DOHH2 (cell line): ENCODE data around the gene MAPKAPK2.

Experiments used
- H3F3A ChIP-seq: fragments of 200-600 bp; sonication (generic), shearing (Covaris generic); 2 replicates; pipeline ENCODE4 v1.6.0; 2016; ENCODE audit warnings: antibody characterized with exemption, mild to moderate bottlenecking; ENCODE audit not compliant: control insufficient read depth, insufficient read depth
- H3K27ac ChIP-seq: fragments of 200-600 bp; sonication (generic); 2 replicates; pipeline ENCODE4 v1.5.1; 2014; ENCODE audit warnings: low read depth, mild to moderate bottlenecking, low read length, moderate library complexity
- H3K27me3 ChIP-seq: fragments of 200-600 bp; sonication (generic); 2 replicates; pipeline ENCODE4 v1.6.1; 2014; ENCODE audit warnings: mild to moderate bottlenecking, low read length, mixed read lengths; ENCODE audit not compliant: control insufficient read depth
- H3K36me3 ChIP-seq: fragments of 200-600 bp; sonication (generic); 2 replicates; pipeline ENCODE4 v1.6.1; 2014; ENCODE audit warnings: mild to moderate bottlenecking, low read length, moderate library complexity, mixed read lengths; ENCODE audit not compliant: control insufficient read depth
- H3K4me1 ChIP-seq: fragments of 200-600 bp; sonication (generic); 2 replicates; pipeline ENCODE4 v1.6.1; 2014; ENCODE audit warnings: mild to moderate bottlenecking, low read length, mixed read lengths; ENCODE audit not compliant: control insufficient read depth
- H3K4me2 ChIP-seq: fragments of 200-600 bp; sonication (generic); 2 replicates; pipeline ENCODE4 v1.6.0; 2014; ENCODE audit warnings: mild to moderate bottlenecking, low read length, moderate library complexity
- H3K4me3 ChIP-seq: fragments of 200-600 bp; sonication (generic); 2 replicates; pipeline ENCODE4 v1.5.1; 2014; ENCODE audit warnings: mild to moderate bottlenecking, low read length, mixed read lengths
- H3K79me2 ChIP-seq: fragments of 200-600 bp; sonication (generic); 2 replicates; pipeline ENCODE4 v1.6.1; 2014; ENCODE audit warnings: mild to moderate bottlenecking, low read length, mixed read lengths; ENCODE audit not compliant: control insufficient read depth
- H3K9me2 ChIP-seq: fragments of 200-600 bp; sonication (generic); replicated peaks from 2 replicates; pipeline ENCODE4 v1.6.1; 2014; ENCODE audit warnings: mild to moderate bottlenecking, low read length, mixed read lengths; ENCODE audit not compliant: control insufficient read depth
- H3K9me3 ChIP-seq: fragments of 200-600 bp; sonication (generic); 2 replicates; pipeline ENCODE4 v1.6.1; 2014; ENCODE audit warnings: antibody characterized with exemption, low read length, mixed read lengths; ENCODE audit not compliant: control insufficient read depth, insufficient read depth
- H4K20me1 ChIP-seq: fragments of 200-600 bp; sonication (generic); 2 replicates; pipeline ENCODE4 v1.6.0; 2014; ENCODE audit warnings: low read depth, mild to moderate bottlenecking, antibody characterized with exemption, low read length, moderate library complexity; ENCODE audit not compliant: control insufficient read depth, insufficient read depth
- CTCF ChIP-seq: fragments of 200-600 bp; sonication (generic); IDR thresholded peaks from one replicate; pipeline ENCODE4 v1.5.1; 2014; ENCODE audit warnings: antibody characterized with exemption, mild to moderate bottlenecking, low read depth, low read length; ENCODE audit not compliant: poor library complexity, severe bottlenecking
- EZH2phosphoT487 ChIP-seq: fragments of 200-600 bp; sonication (generic); IDR thresholded peaks from 2 replicates; pipeline ENCODE4 v1.6.1; 2017; ENCODE audit warnings: borderline replicate concordance, mild to moderate bottlenecking, antibody characterized with exemption, low read length, moderate library complexity, mixed read lengths

The MAPKAPK2 gene

GRCh38 chr1:206693029-206693428 is 8.3 kb downstream of the MAPKAPK2 start:
- peaks cover 22% of the 10 kb centered on the region; the same call in 1 of the 2 replicates for H3K4me1 ChIP-seq
- no peak overlapping the region for H3K4me2 ChIP-seq
- H4K20me1 ChIP-seq, result peaks cover 20% of the 10 kb centered on the region

GRCh38 chr1:206693592-206693991 is 8.9 kb downstream of the MAPKAPK2 start:
- TF ChIP-seq EZH2phosphoT487 (no peak), CTCF (no peak)
- no peaks in the 10 kb centered on the region for H3K9me3 ChIP-seq
- peaks cover 90% of the 10 kb centered on the region for H3K79me2 ChIP-seq
- H3K27me3 ChIP-seq, result no peaks in the 10 kb centered on the region
- H3K4me3 ChIP-seq, result no peak overlapping the region
- peaks cover 20% of the 10 kb centered on the region for H4K20me1 ChIP-seq
- H3K36me3 ChIP-seq, result peaks cover 6% of the 10 kb centered on the region; the same call in 1 of the 2 replicates
- H3K27ac ChIP-seq, result no peak overlapping the region
- no peaks in the 10 kb centered on the region for H3K9me2 ChIP-seq
- H3F3A ChIP-seq, result no peaks in the 10 kb centered on the region
- no peak overlapping the region for H3K4me2 ChIP-seq
- peaks cover 22% of the 10 kb centered on the region; the same call in 1 of the 2 replicates for H3K4me1 ChIP-seq

More at GRCh38 chr1:206693029-206693428, 8.3 kb downstream of the MAPKAPK2 start:
- TF ChIP-seq EZH2phosphoT487, result no peak
- no peak for TF ChIP-seq CTCF
- peaks cover 93% of the 10 kb centered on the region for H3K79me2 ChIP-seq
- no peaks in the 10 kb centered on the region for H3F3A ChIP-seq
- peaks cover 6% of the 10 kb centered on the region; the same call in 1 of the 2 replicates for H3K36me3 ChIP-seq
- no peaks in the 10 kb centered on the region for H3K9me3 ChIP-seq
- H3K9me2 ChIP-seq, result no peaks in the 10 kb centered on the region
- no peaks in the 10 kb centered on the region for H3K27me3 ChIP-seq
- H3K4me3 ChIP-seq, result no peak overlapping the region
- no peak overlapping the region for H3K27ac ChIP-seq

GRCh38 chr1:206694171-206695124 is 9.7 kb downstream of the MAPKAPK2 start:
- TF ChIP-seq EZH2phosphoT487, result no peak
- TF ChIP-seq CTCF, result no peak
- H3K4me2 ChIP-seq, result no peak overlapping the region
- no peaks in the 10 kb centered on the region for H3K27me3 ChIP-seq
- H3K4me3 ChIP-seq, result no peak overlapping the region
- no peaks in the 10 kb centered on the region for H3K9me3 ChIP-seq
- H3K36me3 ChIP-seq, result peaks cover 6% of the 10 kb centered on the region; the same call in 1 of the 2 replicates
- peaks cover 20% of the 10 kb centered on the region for H4K20me1 ChIP-seq
- peaks cover 22% of the 10 kb centered on the region; the same call in 1 of the 2 replicates for H3K4me1 ChIP-seq
- H3K79me2 ChIP-seq, result peaks cover 87% of the 10 kb centered on the region
- H3F3A ChIP-seq, result no peaks in the 10 kb centered on the region
- H3K27ac ChIP-seq, result no peak overlapping the region
- no peaks in the 10 kb centered on the region for H3K9me2 ChIP-seq
